HG03108 (cell line): Measurements from ENCODE around the gene TGDS.
"Not testable (repeated sequence)": the region's sequence is repeated elsewhere in the genome, so short reads cannot be mapped to it uniquely, and the experiment has no call there.

Experiments used
- ATAC-seq: cut with Tn5 transposase; IDR thresholded peaks from one replicate; pipeline ENCODE4 v1.9.1; 2021; ENCODE audit warnings: moderate library complexity; ENCODE audit not compliant: unreplicated experiment

Gene TGDS

GRCh38 chr13:94595950-94596574 is at the start of gene TGDS:
TGDS (minus strand) TSS chr13:94596152; CDS start chr13:94596136, 16 bp downstream.
- peak; percentile 98 for ATAC-seq

GRCh38 chr13:94641409-94641941 is 45.5 kb upstream of the TGDS start:
- no peak for ATAC-seq

GRCh38 chr13:94640721-94641120 is 44.8 kb upstream of the TGDS start:
- no peak for ATAC-seq

- ATAC-seq, result not testable (repeated sequence)
These were observed 41.7 kb upstream of the TGDS start for GRCh38 chr13:94637677-94638076.

- no peak for ATAC-seq
These were observed 41.1 kb upstream of the TGDS start for GRCh38 chr13:94636942-94637578.

- ATAC-seq, result not testable (repeated sequence)
These were observed 40.1 kb upstream of the TGDS start for GRCh38 chr13:94636096-94636495.

GRCh38 chr13:94632226-94632980 is 36.5 kb upstream of the TGDS start:
- no peak for ATAC-seq

- no peak for ATAC-seq
These were observed 34.9 kb upstream of the TGDS start for GRCh38 chr13:94630858-94631257.

GRCh38 chr13:94623316-94623715 is 27.4 kb upstream of the TGDS start:
- ATAC-seq, result no peak

- ATAC-seq, result no peak
These were observed 26.4 kb upstream of the TGDS start for GRCh38 chr13:94622344-94622743.

GRCh38 chr13:94620286-94620896 is 24.4 kb upstream of the TGDS start:
- peak; percentile 60 for ATAC-seq

- ATAC-seq, result no peak
These were observed 21.5 kb upstream of the TGDS start for GRCh38 chr13:94617389-94618000.

- no peak for ATAC-seq
These were observed 17.1 kb upstream of the TGDS start for GRCh38 chr13:94613051-94613450.

- ATAC-seq, result no peak
These were observed 16.1 kb upstream of the TGDS start for GRCh38 chr13:94612050-94612449.

GRCh38 chr13:94610475-94610874 is 14.5 kb upstream of the TGDS start:
- ATAC-seq, result no peak

GRCh38 chr13:94609196-94609595 is 13.2 kb upstream of the TGDS start:
- ATAC-seq, result no peak

GRCh38 chr13:94608586-94608985 is 12.6 kb upstream of the TGDS start:
- no peak for ATAC-seq

- no peak for ATAC-seq
These were observed 12.0 kb upstream of the TGDS start for GRCh38 chr13:94607939-94608338.

GRCh38 chr13:94607056-94607455 is 11.1 kb upstream of the TGDS start:
- no peak for ATAC-seq

- ATAC-seq, result no peak
These were observed 6.5 kb upstream of the TGDS start for GRCh38 chr13:94602467-94602866.
